ENCODE data around the gene FUBP3.

The FUBP3 gene

DNA sequence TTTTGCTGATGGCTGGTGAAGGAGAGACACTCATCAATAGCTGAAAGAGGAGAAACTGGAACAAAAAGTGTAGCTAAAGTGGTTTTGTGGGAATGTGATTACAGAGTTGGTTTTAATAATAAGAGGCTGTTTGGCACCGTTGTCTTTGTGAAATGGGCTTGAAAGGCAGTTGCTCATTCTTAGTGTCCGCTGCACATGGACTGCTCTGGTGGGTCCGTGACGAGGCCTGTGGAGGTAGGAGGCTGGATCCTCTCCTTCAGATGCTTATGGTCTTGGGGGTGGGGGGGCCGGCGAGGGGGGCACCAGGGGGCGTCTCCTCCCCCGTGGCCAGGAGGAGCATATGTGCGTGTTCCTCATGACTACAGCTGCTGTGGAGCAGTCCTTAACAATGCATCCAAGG is 29.8 kb downstream of the FUBP3 start:
- no peak for DNase-seq

DNA sequence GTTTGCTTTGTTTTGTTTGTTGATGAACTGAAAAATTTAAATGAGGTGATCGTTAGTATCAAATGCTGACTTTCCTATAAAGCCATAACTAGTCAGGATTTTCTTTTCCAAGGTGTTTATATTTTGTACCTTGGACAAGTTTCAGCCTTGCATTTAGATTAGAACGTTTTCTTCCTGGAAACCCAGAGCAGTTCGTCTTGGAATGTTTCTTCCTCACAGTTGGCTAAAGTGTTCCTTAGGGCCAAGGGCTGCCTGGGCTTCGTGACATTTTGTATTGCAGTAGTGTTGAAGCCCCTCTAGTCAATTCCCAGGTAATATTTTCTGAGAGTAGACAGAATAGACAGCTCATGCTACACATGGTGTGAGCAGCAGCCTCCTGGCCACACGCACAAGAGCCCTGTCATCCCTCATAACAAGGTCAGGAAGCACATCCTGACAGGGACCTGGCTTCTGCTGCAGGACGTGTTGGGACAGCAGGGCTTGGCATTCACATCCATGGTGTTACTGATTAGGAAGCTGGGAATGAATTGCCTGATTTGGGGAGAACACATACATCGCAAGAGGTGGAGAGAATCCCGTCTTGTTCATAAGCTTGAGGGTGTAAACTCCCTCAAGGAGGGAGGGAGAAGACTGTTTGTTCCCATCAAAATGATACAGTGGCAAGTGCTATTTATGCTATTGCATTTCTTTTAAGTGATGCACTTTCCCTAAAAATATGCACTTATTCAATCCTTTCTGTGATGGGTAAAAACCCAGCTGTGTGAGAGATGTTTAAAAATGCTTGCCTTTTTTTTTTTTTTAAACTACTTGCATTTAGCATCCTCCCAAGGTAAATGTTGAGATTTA is 31.7 kb downstream of the FUBP3 start:
- no peak for DNase-seq

DNA sequence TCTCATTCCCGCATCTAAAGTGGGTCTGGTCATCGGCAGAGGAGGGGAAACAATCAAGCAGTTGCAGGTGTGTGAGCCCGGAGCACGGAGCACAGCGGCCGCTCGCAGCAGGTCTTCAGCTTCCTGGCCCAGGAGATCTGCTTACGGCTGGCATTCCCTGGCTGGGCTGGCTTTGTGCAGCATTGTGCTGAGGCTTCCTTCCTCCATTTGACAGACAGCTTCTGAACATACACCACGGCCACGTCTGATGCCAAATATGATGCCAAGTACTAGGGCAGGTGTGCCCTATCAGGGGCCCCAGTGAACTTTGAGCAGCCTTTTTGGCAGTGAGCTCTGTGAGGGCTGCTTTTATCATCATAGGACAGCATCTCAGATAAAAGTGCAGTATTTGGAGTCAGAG is 37.1 kb downstream of the FUBP3 start:
- DNase-seq = no peak

DNA sequence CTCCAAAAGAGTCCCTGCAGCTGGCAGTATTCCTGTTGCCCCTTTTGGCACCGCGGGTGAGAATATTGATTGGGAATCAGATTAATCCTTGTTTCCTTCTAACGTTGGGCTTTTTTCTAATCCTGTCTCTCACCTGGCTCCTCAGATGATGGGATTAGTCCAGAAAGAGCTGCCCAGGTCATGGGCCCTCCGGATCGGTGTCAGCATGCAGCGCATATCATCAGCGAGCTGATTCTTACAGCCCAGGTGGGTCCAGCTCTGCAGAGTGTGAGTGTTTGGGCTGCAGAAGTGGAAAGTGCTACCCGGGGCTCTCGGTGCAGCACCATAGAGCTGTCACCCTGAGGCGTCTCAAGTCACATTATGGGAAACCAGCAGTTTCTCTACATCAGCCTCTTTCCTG is 44.1 kb downstream of the FUBP3 start:
- DNase-seq = no peak

DNA sequence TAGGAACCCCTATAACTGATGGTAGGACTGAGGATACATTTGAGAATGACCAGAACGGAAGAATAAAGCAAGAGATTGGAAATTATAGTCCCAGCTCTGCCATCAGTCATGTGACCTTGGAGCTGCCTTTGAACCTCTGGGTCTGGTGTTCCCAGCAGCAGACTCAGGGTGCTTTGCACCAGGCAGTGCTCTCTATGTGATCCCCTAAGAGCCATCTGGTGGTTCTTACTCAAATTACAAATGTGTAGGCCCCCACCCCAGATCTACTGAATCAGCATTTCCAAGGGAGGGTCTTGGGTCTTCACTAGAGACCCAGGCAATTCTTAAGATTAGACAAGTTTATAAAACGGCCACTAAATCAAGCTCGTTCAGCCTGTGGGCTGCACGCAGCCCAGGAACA is 44.8 kb downstream of the FUBP3 start:
- no peak for DNase-seq

DNA sequence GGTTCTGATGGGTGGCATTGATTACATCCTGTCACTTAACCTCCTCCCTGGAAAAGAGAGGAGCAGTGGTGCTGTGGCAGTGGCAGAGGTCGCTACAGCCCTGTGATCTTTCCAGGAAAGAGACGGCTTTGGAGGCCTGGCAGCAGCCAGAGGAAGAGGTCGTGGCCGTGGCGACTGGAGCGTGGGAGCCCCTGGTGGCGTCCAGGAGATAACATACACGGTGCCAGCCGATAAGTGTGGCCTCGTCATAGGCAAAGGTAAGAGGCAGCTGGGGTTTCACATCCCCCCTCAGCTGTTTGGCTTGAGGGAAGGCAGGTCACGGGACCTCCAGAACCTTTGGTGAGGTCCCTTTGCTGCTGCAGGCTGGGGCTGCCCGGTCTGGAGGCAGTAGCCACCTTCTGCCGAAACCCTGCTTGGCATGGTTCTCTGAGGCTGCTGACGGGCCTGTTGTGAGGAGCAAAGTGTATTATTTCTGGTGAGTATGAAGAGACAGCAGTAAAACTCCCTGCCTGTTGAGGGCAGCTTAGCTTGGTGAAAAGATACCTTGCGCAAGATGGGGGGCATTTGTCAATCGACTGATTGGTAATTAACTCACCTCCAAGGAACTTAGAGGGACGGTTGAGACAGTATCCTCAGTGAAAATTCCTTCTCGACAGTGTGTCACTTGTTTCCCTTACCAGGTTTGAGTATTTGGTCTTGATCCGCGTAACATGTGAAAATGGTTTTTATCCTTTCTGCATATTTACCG is 47.0 kb downstream of the FUBP3 start:
- no peak for DNase-seq

DNA sequence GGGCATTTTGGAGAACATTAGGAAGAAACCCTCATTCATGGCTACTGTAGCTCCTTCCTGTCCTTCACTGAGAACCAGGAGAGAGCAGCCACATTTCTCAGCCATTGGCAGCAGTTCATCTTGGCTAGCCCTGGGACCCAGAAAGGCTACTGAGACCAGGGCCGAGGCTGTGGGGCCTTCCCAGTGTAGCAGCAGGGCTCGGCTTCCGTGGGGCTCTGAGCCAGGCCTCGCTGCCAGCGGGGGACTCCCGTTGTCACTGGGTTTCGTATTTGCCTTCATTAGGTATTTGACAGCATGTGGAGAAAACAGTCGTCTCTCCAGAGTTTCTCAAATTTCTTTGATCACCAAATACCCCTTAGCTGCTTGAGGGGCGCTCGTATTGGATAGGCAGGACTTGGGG is 47.7 kb downstream of the FUBP3 start:
- DNase-seq = no peak

DNA sequence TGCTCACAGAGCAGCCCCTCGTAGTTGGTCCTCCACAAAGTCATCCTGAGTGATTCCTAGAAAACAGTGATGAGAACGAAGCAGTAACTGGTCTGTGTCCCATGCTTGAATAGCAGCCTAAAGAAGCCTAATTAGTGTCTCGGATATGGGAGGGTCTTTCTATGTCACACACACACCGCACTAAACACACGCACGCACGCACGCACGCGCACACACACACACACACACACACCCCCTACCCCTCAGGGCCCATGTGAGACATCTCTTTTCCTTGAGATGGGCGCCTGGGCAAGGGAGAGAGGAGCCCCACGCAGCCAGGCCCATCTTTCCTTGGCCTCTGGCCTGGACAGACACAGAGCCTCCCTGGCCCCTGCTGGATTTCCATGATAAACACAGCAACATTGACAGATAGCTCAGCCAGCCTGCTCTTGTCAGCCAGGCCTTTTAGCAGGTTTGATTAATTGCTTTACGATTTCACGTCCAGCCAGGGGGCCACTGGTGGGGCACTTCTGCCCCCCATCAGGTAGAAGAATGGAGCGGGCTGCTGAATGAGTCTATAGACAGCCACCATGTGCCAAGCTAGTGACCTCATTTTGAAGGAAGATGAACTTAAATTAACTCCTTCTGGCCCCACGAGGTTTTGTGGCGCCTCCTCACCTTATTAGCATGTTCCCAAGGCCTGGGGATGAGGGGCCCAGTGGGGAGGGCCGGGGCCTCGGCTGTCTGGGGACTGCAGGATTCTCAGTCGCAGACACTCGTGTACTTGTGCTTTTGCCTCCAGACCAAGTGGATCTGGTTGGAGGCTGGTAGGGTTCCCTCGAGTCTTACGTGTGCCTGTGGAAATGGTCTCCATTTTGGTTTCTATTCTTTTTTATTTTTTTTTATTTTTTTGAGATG is 48.8 kb downstream of the FUBP3 start:
- DNase-seq = no peak

DNA sequence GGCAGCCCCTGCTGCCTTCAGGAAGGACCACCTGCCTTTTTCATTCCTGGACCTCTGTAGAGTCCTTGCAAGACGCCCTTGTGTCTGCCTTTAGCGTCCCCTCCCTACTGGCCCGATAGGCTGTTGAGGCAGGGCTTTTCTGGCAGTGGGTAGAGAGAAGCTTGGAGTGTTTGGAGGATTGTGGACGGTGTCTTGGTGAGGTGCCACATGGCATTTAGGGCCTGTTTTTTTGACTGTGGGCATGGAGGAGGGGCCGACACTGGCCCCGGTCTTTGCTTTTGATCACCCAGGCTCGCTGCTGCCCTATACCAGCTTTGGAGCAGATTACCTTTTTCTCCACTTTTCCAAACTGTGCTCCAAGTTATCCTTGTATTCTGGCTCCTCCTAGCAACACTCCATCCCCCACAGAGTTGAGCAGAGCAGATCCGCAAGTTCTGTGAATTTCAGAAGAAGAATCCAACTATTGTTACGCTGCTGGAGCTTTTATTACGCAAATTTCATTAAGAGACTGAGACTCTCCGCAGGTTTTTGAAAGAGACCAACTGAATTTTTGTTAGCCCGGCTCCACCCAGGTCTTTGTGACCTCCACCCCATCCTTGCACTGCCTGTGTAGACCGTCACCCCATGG is 50.2 kb downstream of the FUBP3 start:
- no peak for DNase-seq

DNA sequence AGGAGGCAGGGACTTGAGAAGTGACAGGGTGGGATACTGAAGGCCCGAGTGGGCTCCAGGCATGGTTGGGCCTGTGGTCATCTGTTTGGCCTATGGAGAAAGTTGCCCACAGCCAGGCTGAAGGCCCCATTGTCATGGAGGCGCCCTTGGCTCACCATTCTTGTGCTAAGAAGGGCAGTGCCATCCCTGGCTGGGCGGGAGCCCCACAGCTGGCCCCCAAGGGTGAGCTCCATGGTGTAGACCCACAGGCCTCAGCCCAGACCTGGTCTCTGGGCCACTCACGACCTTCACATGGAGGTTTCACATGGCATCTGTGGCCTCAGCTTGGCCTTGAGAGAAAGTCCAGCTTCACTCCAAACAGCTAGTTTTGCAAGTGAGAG is 50.7 kb downstream of the FUBP3 start:
- DNase-seq = no peak

DNA sequence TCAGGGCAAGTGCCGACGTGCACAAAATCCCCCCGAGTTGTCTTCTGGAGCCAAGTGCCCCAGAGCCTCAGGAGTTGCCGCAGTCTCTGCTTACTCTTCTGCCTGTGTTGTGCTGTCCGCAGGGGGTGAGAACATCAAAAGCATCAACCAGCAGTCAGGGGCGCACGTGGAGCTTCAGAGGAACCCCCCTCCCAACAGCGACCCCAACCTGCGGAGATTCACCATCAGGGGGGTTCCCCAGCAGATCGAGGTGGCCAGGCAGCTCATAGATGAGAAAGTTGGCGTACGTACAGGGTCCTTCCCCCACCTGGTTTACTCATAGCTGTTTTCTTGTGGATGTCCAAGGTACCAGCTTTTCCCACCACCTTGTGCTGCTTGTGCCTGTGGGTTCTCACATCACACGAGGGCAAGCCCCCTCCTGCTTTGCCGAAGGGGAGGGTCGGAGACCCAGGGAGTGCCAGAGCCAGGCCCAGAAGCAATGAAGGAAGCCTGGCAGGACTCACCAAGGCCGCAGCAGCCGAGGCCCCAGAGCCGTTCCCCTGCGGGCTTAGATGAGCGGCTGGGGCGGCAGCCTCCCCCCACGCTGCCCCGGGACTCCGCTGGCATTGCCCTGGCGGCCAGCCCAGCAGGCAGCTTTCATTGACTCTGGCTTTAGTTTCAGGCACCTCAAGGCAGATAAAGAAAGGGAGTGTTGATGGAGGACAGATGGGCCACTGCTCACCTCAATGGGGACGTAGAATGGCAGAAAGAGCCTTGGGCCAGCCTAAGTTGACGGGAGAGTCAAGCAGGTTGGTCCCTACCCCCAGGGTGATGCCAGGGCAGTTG is 51.3 kb downstream of the FUBP3 start:
- DNase-seq = no peak

DNA sequence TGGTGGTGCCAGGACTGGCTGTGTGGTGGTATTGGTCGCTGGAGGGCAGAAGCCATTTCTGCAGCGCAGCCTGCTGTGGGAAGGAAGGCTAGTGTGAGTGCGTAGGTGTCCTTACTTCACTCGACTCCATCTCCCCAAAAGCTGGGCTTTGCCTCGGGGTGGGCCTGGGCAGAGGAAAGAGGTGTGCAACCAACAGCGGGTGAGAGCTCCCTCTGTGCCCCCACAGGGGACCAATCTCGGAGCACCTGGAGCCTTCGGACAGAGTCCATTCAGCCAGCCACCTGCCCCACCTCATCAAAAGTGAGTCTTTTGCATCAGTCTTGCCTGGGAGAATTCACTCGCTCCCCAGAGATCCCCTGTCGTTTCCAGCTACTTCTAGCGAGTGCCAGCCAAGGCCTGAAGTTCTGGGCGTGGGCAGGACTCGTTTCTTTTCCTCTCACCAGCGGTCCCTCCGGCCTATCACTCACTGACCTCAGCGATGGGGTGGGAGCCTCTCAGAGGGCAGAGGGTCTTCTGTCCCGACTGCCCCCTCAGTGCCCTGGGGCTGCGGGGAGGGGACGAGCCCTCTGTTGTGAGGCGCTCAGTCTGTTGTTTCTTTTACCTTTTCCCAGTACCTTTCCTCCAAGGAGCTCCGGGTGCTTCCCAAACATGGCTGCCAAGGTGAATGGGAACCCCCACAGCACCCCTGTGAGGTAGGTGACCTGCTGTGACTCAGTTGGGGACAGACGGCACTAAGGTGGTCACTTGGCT is 52.1 kb downstream of the FUBP3 start:
- DNase-seq = no peak

DNA sequence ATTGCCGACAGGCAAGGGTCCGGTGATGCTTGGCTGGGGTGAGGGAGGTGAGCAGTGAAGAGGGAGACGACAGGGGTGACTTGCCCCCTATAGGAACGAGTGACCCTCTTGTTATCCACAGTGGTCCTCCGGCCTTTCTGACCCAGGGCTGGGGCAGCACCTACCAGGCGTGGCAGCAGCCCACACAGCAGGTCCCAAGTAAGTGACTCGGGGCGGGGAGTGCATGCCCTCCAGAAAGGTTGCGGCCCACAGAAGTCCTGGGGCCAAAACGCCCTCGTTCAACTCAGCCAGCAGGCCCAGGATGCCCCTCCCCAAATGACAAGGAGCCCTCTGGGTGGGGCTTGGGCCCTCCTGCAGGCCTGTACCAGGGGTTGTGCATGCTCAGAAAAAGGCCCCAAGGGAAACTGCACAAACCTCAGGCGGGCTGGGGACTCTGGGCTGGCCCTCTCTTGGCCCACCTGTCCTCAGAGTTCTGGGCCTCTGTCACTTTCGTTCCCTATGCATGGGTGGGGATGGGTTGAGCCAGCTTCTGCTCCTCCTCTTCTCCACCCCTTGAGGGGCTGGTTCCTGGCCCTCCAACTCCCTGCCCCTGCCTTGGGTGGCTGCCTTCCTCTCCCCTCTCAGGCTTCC is 52.8 kb downstream of the FUBP3 start:
- no peak for DNase-seq

DNA sequence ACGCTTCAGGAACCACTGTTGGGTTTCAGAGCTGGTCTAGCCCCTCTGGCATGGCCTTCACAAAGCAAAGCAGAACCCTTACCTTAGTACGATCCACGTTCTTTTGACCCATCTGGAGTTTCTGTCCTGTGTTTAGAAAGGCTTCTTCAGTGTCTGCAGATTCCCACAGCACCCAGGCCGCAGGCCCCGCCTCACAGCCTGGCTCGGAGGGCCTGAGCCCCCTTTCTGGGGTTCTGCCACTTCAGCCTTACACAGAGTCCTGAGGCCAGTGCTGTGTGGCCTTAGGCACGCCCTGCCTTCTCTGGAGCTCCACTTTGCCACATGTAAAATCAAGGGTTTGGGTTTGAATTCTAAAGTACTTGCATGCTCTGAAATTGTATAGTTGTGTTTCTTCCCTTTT is 53.5 kb downstream of the FUBP3 start:
- DNase-seq = no peak

DNA sequence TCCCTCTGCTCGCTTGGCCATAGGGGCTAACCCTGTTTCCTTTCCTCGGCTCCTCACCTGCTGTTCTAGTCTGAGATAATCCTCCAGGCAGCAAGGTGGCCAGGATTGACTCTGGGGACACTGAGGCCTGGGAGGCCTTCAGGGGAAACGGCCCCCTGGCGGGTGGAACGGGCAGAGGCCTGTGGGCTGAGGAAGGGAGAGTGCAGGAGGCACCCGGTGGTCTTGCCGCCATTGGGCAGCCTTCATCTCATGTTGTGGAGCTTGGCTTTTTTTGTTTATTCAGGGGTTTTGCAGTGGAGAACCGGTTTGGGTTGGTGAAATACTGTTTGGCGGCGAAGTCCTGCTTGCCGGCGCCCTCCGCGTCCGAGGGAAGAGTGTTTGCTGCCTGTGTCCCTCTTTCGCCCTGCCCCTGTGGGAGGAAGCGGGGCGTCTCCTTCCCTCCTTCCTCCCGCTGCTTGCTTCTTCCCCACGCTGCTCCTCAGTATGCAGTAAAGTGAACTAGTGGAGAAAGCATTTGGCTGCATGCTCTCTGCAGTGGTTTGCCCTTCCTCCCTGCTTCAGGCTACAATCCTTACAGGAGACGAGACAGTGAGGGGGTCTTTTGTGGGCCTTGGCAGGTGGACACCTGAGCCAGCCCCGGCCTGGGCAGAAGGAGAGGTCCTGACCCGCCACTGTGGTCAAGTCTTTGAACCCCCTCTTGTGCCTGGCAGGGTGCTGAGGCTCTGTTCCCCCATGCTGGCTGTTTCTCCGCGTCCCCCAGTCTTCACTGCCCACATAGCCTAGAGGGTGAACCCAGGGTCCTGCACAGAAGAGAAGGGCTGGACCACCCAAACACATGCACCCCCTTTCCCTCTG is 54.2 kb downstream of the FUBP3 start:
- no peak for DNase-seq

DNA sequence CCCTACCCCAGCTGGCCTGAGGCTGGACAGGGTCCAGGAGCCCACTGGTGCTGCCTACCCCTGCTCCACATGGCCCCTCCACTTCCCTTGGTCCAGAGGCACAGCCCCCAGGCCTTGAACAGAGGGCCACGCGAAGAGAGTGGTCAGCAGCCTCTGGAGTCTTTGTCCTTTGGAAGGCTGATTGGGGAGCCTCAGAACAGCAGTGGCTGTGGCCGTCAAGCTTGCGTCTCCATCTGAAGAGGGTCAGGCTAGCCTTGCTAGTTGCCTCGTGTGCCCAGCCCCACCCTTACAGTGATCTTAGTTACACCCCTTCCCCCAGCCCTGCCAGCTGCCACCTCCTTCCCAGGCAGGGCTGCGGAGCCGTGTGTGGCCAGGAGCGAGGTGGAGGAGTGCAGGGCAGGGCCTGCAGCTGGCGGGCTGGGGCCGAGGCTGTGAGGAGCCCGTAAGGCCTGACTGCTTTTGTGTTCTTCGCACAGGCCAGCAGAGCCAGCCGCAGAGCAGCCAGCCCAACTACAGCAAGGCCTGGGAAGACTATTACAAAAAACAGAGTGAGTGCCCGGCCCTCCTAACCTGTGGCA is 54.9 kb downstream of the FUBP3 start:
- DNase-seq = no peak

DNA sequence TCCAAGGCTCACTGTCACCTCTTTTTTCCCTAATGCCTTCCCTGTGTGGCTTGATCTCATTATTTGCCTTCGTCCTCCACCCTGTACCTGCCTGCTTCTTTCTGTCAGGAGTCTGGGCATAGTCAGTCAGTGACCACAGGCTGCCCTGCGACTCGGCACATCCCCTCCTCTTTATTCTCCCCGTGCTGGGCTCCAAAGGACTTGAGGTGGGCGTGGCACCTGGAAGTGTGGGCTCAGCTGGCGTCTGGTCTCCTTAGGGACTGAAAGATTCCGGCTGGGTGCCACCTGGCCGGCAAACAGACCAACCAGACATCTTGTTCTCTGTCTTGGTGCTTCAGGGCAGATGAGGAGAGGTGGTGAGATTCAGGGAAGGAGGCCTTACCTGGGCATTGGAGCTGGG is 55.4 kb downstream of the FUBP3 start:
- no peak for DNase-seq

DNA sequence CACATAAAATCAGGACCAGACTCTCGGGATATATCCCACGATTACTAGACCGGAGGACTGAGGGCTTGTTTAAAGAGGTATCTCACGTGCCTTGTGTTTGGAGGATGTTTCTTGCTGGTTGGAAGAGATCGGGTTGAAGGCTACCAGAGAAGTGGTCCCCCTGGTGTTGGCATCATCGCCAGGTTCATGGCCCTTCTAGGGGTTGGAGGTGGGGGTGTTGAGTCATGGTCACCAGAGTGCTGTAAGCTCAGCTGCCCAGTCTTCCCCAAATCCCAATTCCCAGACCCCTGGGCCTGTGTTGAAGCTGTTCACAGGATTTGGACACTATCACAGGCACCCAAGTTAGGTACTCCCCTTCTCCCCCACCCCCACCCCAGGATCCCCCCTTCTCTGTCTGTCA is 55.9 kb downstream of the FUBP3 start:
- no peak for DNase-seq
